Muscle of leg (tissue), 11 donors: ENCODE measurements around the gene NRCAM. TPM values are rescaled to one million over a fixed set of nuclear protein-coding genes. Genes with fewer than 3 reads are reported as not detected.
"Not testable (repeated sequence)": the region's sequence is repeated elsewhere in the genome, so short reads cannot be mapped to it uniquely, and the experiment has no call there.

Experiments
- DNase-seq: peaks from one replicate; pipeline ENCODE4 v3.0.0; 2013
- H3K27ac ChIP-seq: one replicate; pipeline ENCODE4 v1.5.1; 2013; ENCODE audit warnings: mild to moderate bottlenecking, low read length, control low read depth
- H3K27me3 ChIP-seq: one replicate; pipeline ENCODE4 v1.6.1; 2013; ENCODE audit warnings: low read length; ENCODE audit not compliant: control insufficient read depth, insufficient read depth
- H3K36me3 ChIP-seq: one replicate; pipeline ENCODE4 v1.6.1; 2013; ENCODE audit warnings: low read length; ENCODE audit not compliant: control insufficient read depth, insufficient read depth
- H3K4me1 ChIP-seq: one replicate; pipeline ENCODE4 v1.6.1; 2013; ENCODE audit warnings: low read length; ENCODE audit not compliant: control insufficient read depth, insufficient read depth
- H3K4me3 ChIP-seq: one replicate; pipeline ENCODE4 v1.5.1; 2013; ENCODE audit warnings: low read length, control low read depth
- H3K9me3 ChIP-seq: replicated peaks from 2 replicates; pipeline ENCODE4 v1.6.1; 2013; ENCODE audit warnings: low read depth, low read length; ENCODE audit not compliant: control insufficient read depth
- WGBS: methylation state at CpG from one replicate; pipeline ENCODE4 v1.1.5; 2013; ENCODE audit warnings: missing lambda C conversion rate; ENCODE audit not compliant: insufficient coverage; 5-methylcytosine and 5-hydroxymethylcytosine counted together
- polyA plus RNA-seq, 8 donors: library from polyadenylated mRNA; unstranded; fragments of 120-200 nt; gene quantifications; one replicate each; pipeline versions ENCODE4 v1.2.1 to v1.2.3, GENCODE V29; 2013; ENCODE audit warnings: inconsistent platforms in 1 of 8, low replicate concordance in 1 of 8; ENCODE audit not compliant: insufficient read length in 8 of 8, insufficient read depth in 1 of 8
- total RNA-seq: library from RNA; stranded (reverse); fragments of 120-200 nt; gene quantifications from one replicate; pipeline ENCODE4 v1.2.4, GENCODE V29; 2013

NRCAM gene
- total and polyA plus RNA-seq, 9 donors = 17.5 to 35.6 (median 23.3) TPM

DNA sequence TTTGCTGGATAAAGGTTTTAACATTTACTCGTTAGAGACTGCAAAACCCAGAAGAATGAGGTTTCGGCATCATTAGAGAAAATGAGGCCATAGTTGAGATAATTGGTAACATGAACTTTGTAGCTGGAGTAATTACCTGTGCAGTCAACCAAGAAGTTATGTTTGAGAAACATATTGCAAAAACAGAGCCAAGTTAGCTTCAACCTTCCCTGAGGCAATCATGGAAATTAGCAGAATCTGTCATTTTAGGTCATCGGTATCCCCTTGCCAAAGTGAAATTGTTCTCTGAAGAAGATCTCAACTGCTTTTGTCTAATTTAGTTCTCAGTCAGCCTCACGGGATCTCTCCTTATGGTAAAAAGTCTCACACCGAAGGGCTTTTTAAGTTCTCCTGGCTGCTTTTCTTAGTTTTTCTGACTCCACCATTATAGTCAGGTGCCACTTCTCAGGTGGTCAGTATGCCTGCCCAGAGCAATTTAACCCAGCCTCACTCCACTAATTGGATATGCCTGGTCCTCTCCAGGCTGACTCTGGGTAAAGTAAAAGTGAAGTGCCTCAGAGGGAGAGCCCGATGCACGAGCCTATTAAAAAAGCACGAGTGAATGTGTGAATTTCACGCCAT lies 52.5 kb downstream of the NRCAM start:
- H3K27me3 ChIP-seq = no peaks in the 10 kb centered on the region
- WGBS = 75% methylated on average over 6 of the region's 9 CpGs
- DNase-seq = no peak

DNA sequence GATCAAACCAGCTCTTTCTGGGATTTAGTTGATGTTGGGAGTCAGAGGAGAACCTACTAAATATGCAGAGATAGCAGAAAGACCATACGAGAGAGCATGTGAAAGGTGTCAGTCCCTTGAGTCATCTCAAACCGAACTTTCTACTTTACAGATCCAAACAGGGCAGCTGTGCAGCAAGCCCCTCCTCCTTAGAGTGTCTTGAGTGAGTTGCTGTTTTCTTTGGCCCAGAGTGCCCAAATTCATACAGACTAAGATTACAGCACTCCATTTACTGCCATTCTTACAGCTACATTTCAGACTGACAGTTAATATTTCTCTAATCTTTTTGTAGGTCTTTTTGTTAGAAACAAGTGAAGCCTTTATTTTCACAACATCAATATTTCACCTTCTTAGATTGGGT lies 53.4 kb downstream of the NRCAM start:
- no peak for DNase-seq
- no peaks in the 10 kb centered on the region for H3K36me3 ChIP-seq
- H3K4me3 ChIP-seq = no peak overlapping the region
- no peaks in the 10 kb centered on the region for H3K27me3 ChIP-seq
- H3K9me3 ChIP-seq = no peaks in the 10 kb centered on the region
- no CpG with 5 or more reads among the region's 2 CpGs for WGBS
- peaks cover 6% of the 10 kb centered on the region for H3K4me1 ChIP-seq
- no peak overlapping the region for H3K27ac ChIP-seq

More for the DNA sequence above, 52.5 kb downstream of the NRCAM start:
- no peak overlapping the region for H3K27ac ChIP-seq
- no peaks in the 10 kb centered on the region for H3K36me3 ChIP-seq
- H3K9me3 ChIP-seq = no peaks in the 10 kb centered on the region
- H3K4me1 ChIP-seq = peaks cover 8% of the 10 kb centered on the region
- H3K4me3 ChIP-seq = no peak overlapping the region

DNA sequence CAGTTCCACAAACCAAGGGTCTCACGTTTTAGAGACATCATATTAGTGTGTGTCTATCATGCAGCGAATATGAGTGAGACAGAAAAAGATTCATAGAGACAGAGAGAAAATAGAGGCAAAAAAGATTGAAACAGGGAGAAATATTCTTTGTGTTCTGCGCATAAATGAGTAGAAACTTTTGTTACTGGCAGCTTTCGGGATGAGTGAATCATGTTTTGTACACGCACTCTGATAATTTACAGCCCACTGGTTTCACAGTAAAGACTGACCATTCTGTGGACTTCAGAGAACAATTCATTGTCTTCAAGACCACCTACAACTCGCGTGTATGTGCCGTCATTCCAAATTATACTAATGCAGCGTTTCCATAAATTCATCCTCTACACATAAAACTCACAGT lies 60.2 kb downstream of the NRCAM start:
- 92% methylated on average over 3 of the region's 9 CpGs for WGBS
- no peak overlapping the region for H3K4me3 ChIP-seq
- H3K9me3 ChIP-seq = no peaks in the 10 kb centered on the region
- no peaks in the 10 kb centered on the region for H3K27me3 ChIP-seq
- H3K36me3 ChIP-seq = no peaks in the 10 kb centered on the region
- H3K27ac ChIP-seq = no peak overlapping the region
- DNase-seq = no peak
- no peaks in the 10 kb centered on the region for H3K4me1 ChIP-seq

DNA sequence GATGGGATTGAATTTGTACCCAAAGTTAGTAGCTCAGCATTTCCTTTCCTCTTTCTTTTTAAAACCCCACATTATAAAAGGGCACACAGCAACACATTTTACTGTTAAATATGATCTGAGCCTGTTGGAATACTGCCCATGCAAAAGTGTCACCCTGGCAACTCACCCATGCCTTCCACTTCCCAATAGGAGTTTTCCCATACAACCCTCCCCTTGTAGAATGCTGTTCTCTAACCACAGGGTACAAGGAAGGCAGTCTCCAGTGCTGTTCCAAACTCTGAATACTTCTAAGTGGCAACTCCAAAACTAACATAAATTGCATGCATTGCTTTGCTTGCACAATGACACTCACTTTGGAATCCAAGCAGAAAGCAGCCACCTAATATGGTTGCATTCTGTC lies 60.8 kb downstream of the NRCAM start:
- no peaks in the 10 kb centered on the region for H3K9me3 ChIP-seq
- H3K36me3 ChIP-seq = no peaks in the 10 kb centered on the region
- H3K4me1 ChIP-seq = no peaks in the 10 kb centered on the region
- H3K27ac ChIP-seq = no peak overlapping the region
- no peaks in the 10 kb centered on the region for H3K27me3 ChIP-seq
- no peak for DNase-seq
- no peak overlapping the region for H3K4me3 ChIP-seq

DNA sequence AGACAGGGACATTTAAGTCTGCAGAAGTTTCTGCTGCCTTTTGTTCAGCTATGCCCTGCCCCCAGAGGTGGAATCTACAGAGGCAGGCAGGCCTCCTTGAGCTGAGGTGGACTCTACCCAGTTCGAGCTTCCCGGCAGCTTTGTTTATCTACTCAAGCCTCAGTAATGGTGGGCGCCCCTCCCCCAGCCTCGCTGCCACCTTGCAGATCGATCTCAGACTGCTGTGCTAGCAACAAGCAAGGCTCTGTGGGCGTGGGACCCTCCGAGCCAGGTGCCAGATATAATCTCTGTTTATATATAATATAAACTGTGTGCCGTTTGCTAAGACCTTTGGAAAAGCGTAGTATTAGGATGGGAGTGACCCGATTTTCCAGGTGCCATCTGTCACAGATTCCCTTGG lies 63.1 kb downstream of the NRCAM start:
- H3K27me3 ChIP-seq, H3K9me3 ChIP-seq: not testable (repeated sequence)
- 49% methylated on average over 4 of the region's 10 CpGs for WGBS

DNA sequence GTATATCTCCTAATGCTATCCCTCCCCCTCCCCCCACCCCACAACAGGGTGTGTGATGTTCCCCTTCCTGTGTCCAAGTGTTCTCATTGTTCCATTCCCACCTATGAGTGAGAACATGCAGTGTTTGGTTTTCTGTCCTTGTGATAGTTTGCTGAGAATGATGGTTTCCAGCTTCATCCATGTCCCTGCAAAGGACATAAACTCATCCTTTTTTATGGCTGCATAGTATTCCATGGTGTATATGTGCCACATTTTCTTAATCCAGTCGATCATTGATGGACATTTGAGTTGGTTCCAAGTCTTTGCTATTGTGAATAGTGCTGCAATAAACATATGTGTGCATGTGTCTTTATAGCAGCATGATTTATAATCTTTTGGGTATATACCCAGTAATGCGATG lies 68.5 kb downstream of the NRCAM start:
- WGBS = no CpG with 5 or more reads among the region's 2 CpGs

More for the DNA sequence above, 63.1 kb downstream of the NRCAM start:
- not testable (repeated sequence) for DNase-seq, H3K36me3 ChIP-seq, H3K27ac ChIP-seq, H3K4me1 ChIP-seq, H3K4me3 ChIP-seq

DNA sequence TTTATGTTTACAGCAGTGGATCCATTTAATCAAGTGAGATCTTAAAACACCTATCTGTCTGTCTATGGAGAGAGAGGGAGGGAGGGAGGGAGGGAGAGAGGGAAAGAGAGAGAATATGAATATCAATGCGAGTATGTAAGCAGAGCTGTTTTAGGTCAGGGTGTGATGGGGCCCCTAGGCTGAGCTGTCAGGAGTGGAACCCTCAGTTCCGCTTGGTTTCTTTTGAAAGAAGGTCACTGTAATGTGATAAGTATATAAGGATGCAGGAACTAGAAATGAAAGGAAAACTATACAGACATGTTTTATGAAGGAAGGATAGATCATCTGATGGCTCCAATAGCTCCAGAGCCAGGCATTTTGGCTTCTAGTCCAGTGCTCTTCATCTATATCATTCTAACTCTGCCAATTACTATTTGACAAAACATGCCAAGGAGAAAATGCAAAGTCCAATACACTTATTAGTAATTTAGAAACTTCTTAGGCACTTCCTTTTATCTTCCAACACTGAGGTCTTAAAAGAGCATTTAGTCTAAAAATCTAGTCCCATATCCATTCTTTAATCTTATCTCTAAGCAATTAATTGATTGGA lies 70.3 kb downstream of the NRCAM start:
- 78% methylated on average over 1 of the region's 2 CpGs for WGBS
- no peak for DNase-seq
- Histone ChIP-seq H3K27me3 (no peaks in the 10 kb centered on the region), H3K36me3 (no peaks in the 10 kb centered on the region), H3K9me3 (no peaks in the 10 kb centered on the region), H3K4me1 (no peaks in the 10 kb centered on the region), H3K4me3 (no peak overlapping the region), H3K27ac (no peak overlapping the region)

More for the DNA sequence above, 68.5 kb downstream of the NRCAM start:
- DNase-seq, H3K4me3 ChIP-seq, H3K4me1 ChIP-seq, H3K27me3 ChIP-seq, H3K36me3 ChIP-seq, H3K27ac ChIP-seq, H3K9me3 ChIP-seq: not testable (repeated sequence)

DNA sequence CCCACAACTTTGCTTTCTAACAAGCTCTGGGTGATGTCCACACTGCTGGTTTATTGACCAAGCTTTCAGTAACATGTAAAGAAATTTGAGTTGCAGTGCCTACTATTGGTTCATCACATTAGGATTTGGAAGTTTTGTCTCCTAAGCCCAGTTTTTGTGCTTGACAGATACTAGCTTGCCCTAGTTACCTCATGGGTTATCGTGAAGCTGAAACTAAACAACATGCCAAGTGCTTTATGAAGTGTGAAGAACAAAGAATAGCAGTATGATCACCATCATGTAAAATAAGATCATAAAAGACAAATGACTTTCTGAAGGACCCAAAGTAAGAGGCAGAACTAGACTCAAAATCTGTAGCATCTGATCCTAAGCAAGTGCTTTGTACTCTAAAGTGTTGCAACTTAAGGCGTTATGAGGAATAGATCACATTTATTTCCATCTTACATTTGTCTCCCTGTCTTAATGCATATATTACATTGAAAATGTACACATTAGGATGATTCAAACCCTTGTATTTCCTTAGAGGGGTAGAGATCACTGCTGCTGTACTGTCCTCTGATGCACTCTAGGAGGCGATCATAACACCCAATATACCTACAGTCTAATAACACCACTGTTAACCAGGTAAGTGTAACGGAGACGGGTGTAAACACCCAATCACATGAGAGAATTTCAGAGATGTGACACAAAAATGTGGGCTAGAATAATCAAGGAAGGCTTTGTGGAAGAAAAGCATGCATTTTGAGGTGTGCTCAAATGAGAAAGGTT lies 71.3 kb downstream of the NRCAM start:
- no peaks in the 10 kb centered on the region for H3K36me3 ChIP-seq
- no peaks in the 10 kb centered on the region for H3K4me1 ChIP-seq
- DNase-seq = no peak
- H3K27ac ChIP-seq = no peak overlapping the region
- H3K9me3 ChIP-seq = no peaks in the 10 kb centered on the region
- WGBS = no CpG with 5 or more reads among the region's 5 CpGs
- H3K4me3 ChIP-seq = no peak overlapping the region
- H3K27me3 ChIP-seq = no peaks in the 10 kb centered on the region

DNA sequence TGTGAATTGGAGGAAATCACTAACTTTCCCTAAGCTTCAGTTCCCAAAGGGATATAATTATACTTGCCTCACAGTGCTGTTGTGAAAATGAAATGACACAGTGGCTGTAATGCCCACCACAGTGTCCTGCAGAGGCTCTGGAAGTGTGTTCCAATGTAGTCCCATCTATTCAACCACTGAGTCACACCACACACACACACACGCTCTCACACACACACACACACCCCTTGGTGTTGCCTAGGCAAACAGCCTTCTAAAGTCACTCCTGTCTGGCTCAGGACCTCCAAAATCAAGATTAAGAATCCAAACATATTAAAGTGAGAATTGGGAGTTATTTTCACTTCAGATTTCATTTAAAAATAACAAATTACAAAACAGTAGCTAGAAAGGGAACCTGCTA lies 73.3 kb downstream of the NRCAM start:
- no CpG with 5 or more reads among the region's 1 CpG for WGBS
- no peaks in the 10 kb centered on the region for H3K27me3 ChIP-seq
- DNase-seq = no peak

DNA sequence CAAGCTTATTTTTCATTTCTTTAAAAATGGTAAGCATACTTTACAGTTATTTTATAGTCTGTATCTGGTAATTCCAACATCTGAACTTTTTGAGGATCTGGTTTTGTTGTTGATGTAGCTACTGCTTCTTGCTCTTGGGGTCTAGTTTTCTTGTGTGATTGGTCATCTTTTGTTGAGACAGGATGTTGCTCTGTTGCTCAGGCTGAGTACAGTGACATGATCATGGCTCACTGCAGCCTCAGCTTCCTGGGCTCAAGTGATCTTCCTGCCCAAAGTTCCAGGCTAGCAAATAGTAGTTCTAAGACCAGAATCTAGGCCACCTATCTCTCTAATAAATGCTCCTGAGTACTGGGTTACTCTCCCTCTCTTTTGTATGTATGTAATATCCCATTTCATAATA lies 75.7 kb downstream of the NRCAM start:
- DNase-seq = no peak
- Histone ChIP-seq H3K27me3 (no peaks in the 10 kb centered on the region), H3K36me3 (no peaks in the 10 kb centered on the region), H3K9me3 (no peaks in the 10 kb centered on the region), H3K27ac (no peak overlapping the region), H3K4me1 (no peaks in the 10 kb centered on the region), H3K4me3 (no peak overlapping the region)

More for the DNA sequence above, 73.3 kb downstream of the NRCAM start:
- Histone ChIP-seq H3K36me3 (no peaks in the 10 kb centered on the region), H3K27ac (no peak overlapping the region), H3K9me3 (no peaks in the 10 kb centered on the region), H3K4me1 (no peaks in the 10 kb centered on the region), H3K4me3 (no peak overlapping the region)
